Endothelial cell of umbilical vein (primary cell): ENCODE measurements around the gene MAP4K3. TPM values are rescaled to one million over a fixed set of nuclear protein-coding genes. Genes with fewer than 3 reads are reported as not detected.

Experiments
- BruUV-seq: library from RNA; stranded (reverse); fragments of 400-500 nt; replicated peaks from 2 replicates; lab custom pipeline; 2021; lab: Mats Ljungman, UMichigan
- CTCF ChIA-PET: fragments of 300-600, 350-600 bp; sonication (Branson Sonifier 250); formaldehyde crosslinking; loops from one replicate; lab custom pipeline; 2021; ENCODE audit warnings: antibody characterized with exemption, inconsistent platforms; lab: Charles Lee
- POLR2A ChIA-PET: fragments of 300-600, 350-600 bp; sonication (Branson Sonifier 250); formaldehyde crosslinking; loops from one replicate; lab custom pipeline; 2021; ENCODE audit warnings: antibody characterized with exemption, inconsistent platforms; lab: Charles Lee
- DNase-seq: peaks from one replicate; pipeline ENCODE4 v3.0.0-alpha.2; 2011; ENCODE audit warnings: low read depth, low spot score
- FAIRE-seq: peaks from 2 replicates; lab custom pipeline; 2011; peaks lifted over from hg19 to GRCh38; lab: Jason Lieb, UNC
- H2AFZ ChIP-seq: 2 replicates; pipeline ENCODE4 v1.6.0; 2012; ENCODE audit warnings: low read depth, low read length, control low read depth, inconsistent platforms
- H3K27ac ChIP-seq: 2 replicates; pipeline ENCODE4 v1.5.1; 2011; ENCODE audit warnings: low read depth, mild to moderate bottlenecking, control low read depth, low read length, moderate library complexity; ENCODE audit not compliant: insufficient read depth
- H3K27me3 ChIP-seq, 2 experiments: 2 replicates each; pipeline versions ENCODE4 v1.6.0 to v1.6.1; 2011; ENCODE audit warnings: low read length in 2 of 2, mixed read lengths in 1 of 2; ENCODE audit not compliant: control insufficient read depth in 2 of 2, insufficient read depth in 2 of 2
- H3K36me3 ChIP-seq, 2 experiments: 2 replicates in 1 of 2; 3 replicates in 1 of 2; pipeline ENCODE4 v1.5.1; 2011; ENCODE audit warnings: low read length in 2 of 2, mild to moderate bottlenecking in 1 of 2, moderate library complexity in 1 of 2; ENCODE audit not compliant: control insufficient read depth in 2 of 2, insufficient read depth in 2 of 2; ENCODE audit errors: extremely low read depth in 1 of 2
- H3K4me1 ChIP-seq: 3 replicates; pipeline ENCODE4 v1.5.1; 2011; ENCODE audit warnings: mild to moderate bottlenecking, low read length; ENCODE audit not compliant: control insufficient read depth, insufficient read depth; ENCODE audit errors: extremely low read depth
- H3K4me2 ChIP-seq: 2 replicates; pipeline ENCODE4 v1.6.1; 2011; ENCODE audit warnings: low read length, control low read depth, mixed read lengths; ENCODE audit not compliant: insufficient read depth
- H3K4me3 ChIP-seq, 3 experiments: fragments of 200-600 bp in 1 of 3; sonication (generic), shearing (Covaris generic) in 1 of 3; replicated peaks in 1 of 3; 2 replicates each; pipeline ENCODE4 v1.5.1; 2011 to 2016; ENCODE audit warnings: control low read depth in 3 of 3, low read length in 3 of 3, mild to moderate bottlenecking in 2 of 3, inconsistent platforms in 1 of 3, low read depth in 1 of 3, moderate library complexity in 1 of 3; ENCODE audit not compliant: insufficient read depth in 1 of 3
- H3K79me2 ChIP-seq: 2 replicates; pipeline ENCODE4 v1.6.0; 2012; ENCODE audit warnings: low read length, inconsistent platforms; ENCODE audit not compliant: control insufficient read depth, insufficient read depth
- H3K9ac ChIP-seq: replicated peaks from 2 replicates; pipeline ENCODE3; 2011; ENCODE audit warnings: low read length, control low read depth; ENCODE audit not compliant: insufficient read depth; ENCODE audit errors: extremely low read depth
- H3K9me1 ChIP-seq: replicated peaks from 3 replicates; pipeline ENCODE4 v1.6.0; 2011; ENCODE audit warnings: mild to moderate bottlenecking, low read length; ENCODE audit not compliant: control insufficient read depth, insufficient read depth; ENCODE audit errors: extremely low read depth
- H3K9me3 ChIP-seq: replicated peaks from 2 replicates; pipeline ENCODE4 v1.5.1; 2012; ENCODE audit warnings: low read length, inconsistent platforms; ENCODE audit not compliant: control insufficient read depth, insufficient read depth
- H4K20me1 ChIP-seq: replicated peaks from 2 replicates; pipeline ENCODE3; 2011; ENCODE audit warnings: mild to moderate bottlenecking, low read length; ENCODE audit not compliant: control insufficient read depth, insufficient read depth; ENCODE audit errors: extremely low read depth
- CTCF ChIP-seq, 2 donors: IDR thresholded peaks; 1 replicate in 1 of 2; 2 replicates in 1 of 2; pipeline ENCODE4 v1.5.1; 2011; ENCODE audit warnings: low read length in 2 of 2, mild to moderate bottlenecking in 2 of 2, moderate library complexity in 2 of 2, control low read depth in 1 of 2, inconsistent platforms in 1 of 2, low read depth in 1 of 2; ENCODE audit not compliant: insufficient read depth in 1 of 2; ENCODE audit errors: extremely low read depth in 1 of 2
- EZH2 ChIP-seq: IDR thresholded peaks from 2 replicates; pipeline ENCODE4 v1.6.1; 2012; ENCODE audit warnings: borderline replicate concordance, low read depth, mild to moderate bottlenecking, moderate library complexity, low read length, inconsistent platforms; ENCODE audit not compliant: severe bottlenecking
- FOS ChIP-seq: IDR thresholded peaks from 2 replicates; pipeline ENCODE4 v1.6.1; 2011; ENCODE audit warnings: mild to moderate bottlenecking, low read length, moderate library complexity, borderline replicate concordance; ENCODE audit not compliant: insufficient read depth
- GATA2 ChIP-seq: IDR thresholded peaks from 2 replicates; pipeline ENCODE4 v1.7.0; 2011; ENCODE audit warnings: low read depth, mild to moderate bottlenecking, moderate library complexity, mixed read lengths, low read length; ENCODE audit not compliant: insufficient read length, insufficient read depth
- JUN ChIP-seq: IDR thresholded peaks from 2 replicates; pipeline ENCODE4 v1.6.1; 2011; ENCODE audit warnings: borderline replicate concordance, low read depth; ENCODE audit not compliant: insufficient read length, insufficient read depth
- MAX ChIP-seq: IDR thresholded peaks from 2 replicates; pipeline ENCODE4 v1.6.1; 2011; ENCODE audit not compliant: insufficient read depth, insufficient read length
- MYC ChIP-seq: IDR thresholded peaks from one replicate; pipeline ENCODE4 v1.6.1; 2011; ENCODE audit warnings: mild to moderate bottlenecking, low read depth, low read length
- POLR2A ChIP-seq: IDR thresholded peaks from 2 replicates; pipeline ENCODE4 v1.6.1; 2012; ENCODE audit warnings: low read depth, mild to moderate bottlenecking, control low read depth, low read length
- POLR2AphosphoS5 ChIP-seq: IDR thresholded peaks from 2 replicates; pipeline ENCODE4 v1.6.1; 2012; ENCODE audit warnings: low read depth, mild to moderate bottlenecking, control low read depth, low read length, moderate library complexity; ENCODE audit not compliant: insufficient read depth
- dilution Hi-C: fragments of 300-500 bp; cut with MboI; formaldehyde crosslinking; loops from one replicate; pipeline ENCODE4 v1.15.0; 2019; ENCODE audit warnings: low sequenced_read_pairs; ENCODE audit not compliant: extremely low pct_ligation_motif_present
- intact Hi-C: fragments of 100-400 bp; cut with micrococcal nuclease; formaldehyde crosslinking; loops from one replicate; pipeline ENCODE4 v1.10.0; 2022
- polyA plus RNA-seq, 4 experiments: library from polyadenylated mRNA; depleted of rRNA in 3 of 4; stranded (reverse) in 3 of 4; unstranded in 1 of 4; fragments of >200 nt; gene quantifications; 2 replicates each; pipeline versions ENCODE4 v1.2.1 to v1.2.3, GENCODE V29; 2011 to 2012; ENCODE audit warnings: missing spikeins in 1 of 4
- total RNA-seq: library from RNA; stranded (reverse); gene quantifications from 2 replicates; pipeline ENCODE4 v1.2.3, GENCODE V29; 2021

Gene MAP4K3
- total and polyA plus RNA-seq, 2 donors (not counting 3 experiments of a cell fraction or from before 2014, with no cell fraction given), result 8.0 to 45.9 TPM

- Histone ChIP-seq H3K27me3 (no peaks in the 10 kb centered on the region), H2AFZ (peak overlapping the region; percentile 68), H3K4me3 (peak overlapping the region; percentile 48 to 77 (median 56)), H3K9me1 (no peaks in the 10 kb centered on the region), H3K79me2 (peaks cover 37% of the 10 kb centered on the region), H3K4me1 (peaks cover 35% of the 10 kb centered on the region), H3K9ac (peak overlapping the region; percentile 88), H3K4me2 (peak overlapping the region; percentile 48), H3K9me3 (no peaks in the 10 kb centered on the region), H3K36me3 (no peaks in the 10 kb centered on the region), H3K27ac (peak overlapping the region; percentile 73), H4K20me1 (peaks cover 4% of the 10 kb centered on the region)
- TF ChIP-seq POLR2A (no peak), GATA2 (no peak), EZH2 (no peak), MYC (no peak), CTCF (IDR thresholded peaks at IDR 0.05; ENCODE audit: extremely low read depth in 1 of 2, insufficient read depth in 1 of 2, low read depth in 1 of 2, low read length in 2 of 2) (no peak), FOS (no peak), POLR2AphosphoS5 (no peak), JUN (no peak), MAX (no peak)
- POLR2A ChIA-PET, result interaction anchor here (0.5 to 0.6 kb wide), 2 partner anchors 156 to 476 kb away, joined by 3 read pairs; no protein-coding TSS in a partner anchor
- BruUV-seq, result TSS peak; percentile 28
- FAIRE-seq, result peak; percentile 62
- dilution Hi-C loops (no loop called here), intact Hi-C loops (loop anchor here (1.0 to 5.0 kb wide), 8 partner anchors 26 to 315 kb away; partner anchors contain the start of gene SOS1)
- peak; percentile 47 for DNase-seq
- CTCF ChIA-PET, result interaction anchor here (1.0 to 2.5 kb wide), 10 partner anchors 13 to 376 kb away, joined by 3 to 20 read pairs (median 4); no protein-coding TSS in a partner anchor
Observed at GRCh38 chr2:39437522-39438296, 624 bp upstream of the MAP4K3 start.
